ENCODE data around the gene CDH4.
A peak's percentile ranks its signal among the peaks of the same experiment; 100 is the strongest.

The CDH4 gene

DNA sequence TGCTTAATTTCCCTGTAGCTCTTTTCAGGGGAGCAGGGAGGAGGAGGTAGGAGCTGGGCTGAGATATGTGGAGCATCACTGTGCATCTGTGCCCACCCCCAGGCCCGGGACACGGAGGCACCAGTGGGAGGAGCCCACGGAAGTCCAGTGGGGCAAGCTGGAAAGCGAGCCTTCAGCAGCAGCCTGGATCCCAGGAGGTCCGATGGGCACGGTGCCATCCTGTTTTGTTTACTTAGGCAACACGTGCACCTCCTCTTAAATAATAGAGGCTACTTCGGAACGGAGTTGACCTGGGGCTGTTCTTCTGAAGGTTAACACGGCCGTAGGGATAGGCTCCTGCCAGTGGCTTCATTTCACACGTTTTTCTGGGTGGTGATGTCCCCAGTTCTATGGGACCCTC is 51.6 kb downstream of the CDH4 start:
- DNase-seq = no peak

DNA sequence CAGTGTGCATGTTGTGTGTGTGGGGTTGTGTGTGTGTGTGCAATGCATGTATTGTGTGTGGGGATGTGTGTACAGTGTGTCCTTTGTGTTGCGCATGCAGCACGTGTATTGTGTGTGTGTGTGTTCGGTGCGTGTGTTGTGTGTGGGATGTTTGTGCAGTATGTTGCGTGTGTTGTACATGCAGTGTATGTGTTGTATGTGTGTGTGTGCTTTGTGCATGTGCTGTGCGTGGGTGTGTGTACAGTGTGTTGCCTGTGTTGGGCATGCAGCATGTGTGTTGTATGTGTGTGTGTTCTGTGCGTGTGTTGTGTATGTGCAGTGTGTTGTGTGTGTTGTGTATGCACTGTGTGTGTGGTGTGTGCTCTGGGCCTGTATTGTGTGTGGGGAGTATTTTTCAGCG is 52.7 kb downstream of the CDH4 start:
- no peak for DNase-seq

DNA sequence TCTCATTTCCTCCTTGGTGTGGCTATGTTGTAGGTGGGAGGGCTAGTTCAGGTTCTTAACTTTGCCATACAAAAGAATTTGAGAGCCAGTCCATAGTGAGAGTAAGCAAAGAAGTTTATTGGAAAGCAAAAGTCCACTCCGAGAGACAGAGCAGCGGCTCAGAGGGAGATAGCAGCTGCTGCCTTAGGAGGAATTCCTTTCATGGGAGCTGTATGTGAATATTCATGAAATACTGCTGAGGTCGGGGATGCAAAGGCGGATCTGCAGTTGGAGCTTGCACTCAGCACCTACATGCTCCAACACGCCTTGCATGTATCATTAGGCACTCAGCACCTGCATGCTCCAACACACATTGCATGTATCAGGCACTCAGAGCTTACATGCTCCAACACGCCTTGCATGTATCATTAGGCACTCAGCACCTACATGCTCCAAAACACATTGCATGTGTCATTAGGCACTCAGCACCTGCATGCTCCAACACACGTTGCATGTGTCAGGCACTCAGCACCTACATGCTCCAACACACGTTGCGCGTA is 54.9 kb downstream of the CDH4 start:
- no peak for DNase-seq

DNA sequence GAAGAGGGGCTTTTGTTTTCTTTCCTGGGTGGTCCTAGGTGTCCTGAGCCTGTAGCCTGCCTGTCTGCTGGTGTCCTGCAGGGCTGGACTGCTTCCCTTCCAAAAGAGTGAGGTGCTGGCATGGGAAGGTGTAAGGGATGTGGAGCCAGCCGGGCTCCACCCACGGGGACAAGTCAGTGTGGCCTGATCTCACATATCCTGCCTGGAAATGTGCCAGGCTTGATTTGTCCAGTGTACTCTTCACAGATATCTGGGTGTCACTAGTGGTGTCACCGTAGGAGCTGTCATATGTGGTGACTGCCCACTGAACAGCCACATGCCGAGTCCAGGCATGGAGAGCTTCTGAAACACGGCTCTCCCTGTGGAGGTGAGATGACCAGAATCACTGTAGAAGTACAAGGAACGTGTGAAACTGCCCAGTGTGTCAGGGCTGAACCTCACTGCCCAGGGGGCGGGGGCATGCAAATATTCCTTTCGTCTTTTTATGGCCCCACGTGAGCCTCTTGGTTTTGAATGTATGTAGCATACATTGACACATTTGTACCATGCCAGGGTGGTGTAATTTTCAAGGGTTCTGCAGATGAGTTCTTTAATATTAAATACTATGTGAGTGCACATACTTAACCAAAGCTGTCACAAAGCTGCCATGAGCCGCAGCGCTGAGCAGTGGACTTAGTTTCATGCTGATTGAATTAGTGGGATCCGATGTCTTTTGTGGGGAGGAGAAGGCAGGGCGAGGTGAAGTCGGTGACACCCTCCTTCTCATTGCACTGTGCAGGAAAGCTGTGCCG is 55.8 kb downstream of the CDH4 start:
- no peak for DNase-seq

DNA sequence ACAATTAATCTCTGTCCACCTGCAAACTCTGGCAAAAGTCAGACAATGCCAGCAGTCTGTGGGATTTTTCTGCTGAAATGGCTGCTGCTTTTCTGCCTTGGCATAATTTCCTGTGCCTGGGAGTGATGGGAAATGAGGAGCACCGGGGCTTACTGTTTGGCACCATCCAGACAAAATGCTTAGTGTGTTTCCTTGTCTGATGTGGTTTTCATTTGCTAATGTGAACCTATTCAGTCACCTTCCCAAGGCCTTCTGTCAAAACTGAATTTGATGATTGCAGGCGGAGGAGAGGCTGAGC is 56.4 kb downstream of the CDH4 start:
- DNase-seq = no peak

DNA sequence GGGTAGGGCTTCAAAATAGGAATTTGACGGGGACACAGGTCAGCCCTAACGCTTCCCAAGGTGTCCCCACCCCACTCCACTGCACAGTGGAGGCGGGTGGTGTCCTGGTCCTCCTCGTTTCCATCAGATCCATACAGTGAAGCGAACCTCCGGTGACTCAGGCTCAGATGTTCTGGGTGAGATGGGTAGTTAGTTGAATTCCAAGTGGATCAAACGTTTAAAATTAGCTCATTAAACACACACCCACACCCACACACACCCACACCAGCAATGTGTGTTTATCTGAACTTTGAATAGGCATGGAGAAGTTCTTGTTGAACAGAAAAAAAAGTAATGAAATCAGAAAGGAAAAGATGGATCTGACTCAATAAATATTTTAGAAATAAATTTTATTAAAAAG is 58.9 kb downstream of the CDH4 start:
- DNase-seq = no peak

DNA sequence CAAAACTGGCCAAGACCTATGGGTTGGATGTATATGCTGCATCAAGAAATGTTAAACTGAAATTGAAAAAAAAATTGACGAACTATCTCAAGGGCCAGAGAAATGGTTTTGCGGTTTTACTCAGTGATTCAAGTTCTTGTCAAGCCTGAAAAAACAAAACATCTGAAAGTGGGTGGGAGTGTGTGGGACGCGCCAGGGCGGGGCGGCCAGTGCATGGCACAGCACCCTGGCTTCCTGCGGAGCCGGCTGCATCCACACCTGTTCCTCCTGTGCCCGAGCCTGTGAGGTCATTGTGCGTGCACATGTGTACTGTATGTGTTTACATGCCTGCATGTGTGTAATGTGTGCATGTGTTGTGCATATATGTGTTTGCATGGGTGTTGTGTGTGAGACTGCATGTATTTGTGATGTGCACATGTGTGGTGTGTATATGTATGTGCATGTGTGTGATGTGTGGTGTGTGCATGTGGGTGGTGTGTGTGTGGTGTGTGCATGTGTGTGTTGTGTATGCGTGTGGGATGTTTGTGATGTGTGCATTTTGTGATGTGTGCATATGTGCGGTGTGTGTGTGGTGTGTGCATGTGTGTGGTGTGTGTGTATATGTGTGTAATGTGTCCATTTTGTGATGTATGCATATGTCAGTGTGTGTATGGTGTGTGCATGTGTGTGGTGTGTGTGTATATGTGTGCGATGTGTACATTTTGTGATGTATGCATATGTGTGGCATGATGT is 59.8 kb downstream of the CDH4 start:
- no peak for DNase-seq

DNA sequence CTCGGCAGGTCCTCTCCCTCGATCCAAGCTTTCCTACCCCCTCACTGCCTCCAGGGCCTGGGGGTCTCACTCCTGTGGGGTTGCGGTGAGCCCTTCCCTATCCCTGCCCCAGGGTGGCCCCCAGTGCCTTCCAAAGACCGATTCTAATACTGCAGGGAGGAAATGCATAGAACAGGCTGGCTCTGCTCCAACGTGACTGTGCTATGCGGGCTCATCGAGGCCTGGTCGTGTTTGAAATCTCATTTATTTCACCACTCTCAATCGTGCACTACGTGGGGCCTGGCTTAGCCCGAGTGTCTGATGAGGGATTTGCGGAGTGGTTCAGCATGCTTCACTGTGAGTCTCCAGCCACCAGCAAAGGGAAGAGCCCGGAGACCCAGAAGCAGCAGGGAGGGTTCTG is 60.9 kb downstream of the CDH4 start:
- no peak for DNase-seq

DNA sequence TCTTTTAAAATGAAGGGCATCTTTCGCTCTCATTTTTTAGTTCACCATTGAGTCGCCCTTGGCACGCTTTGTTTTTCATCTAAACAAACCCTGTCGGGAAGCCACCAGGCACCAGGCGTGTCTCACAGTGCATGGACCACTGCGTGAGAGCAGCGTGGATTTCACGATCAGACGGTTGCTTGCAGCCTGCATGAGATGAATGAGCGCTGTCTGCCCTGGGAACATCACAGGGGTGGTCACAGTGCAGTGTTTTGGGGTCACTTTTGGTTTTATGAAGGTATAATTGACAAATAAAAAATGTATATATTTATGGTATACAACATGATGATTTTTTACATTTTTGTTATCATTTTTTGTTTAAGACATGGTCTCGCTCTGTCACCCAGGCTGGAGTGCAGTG is 61.3 kb downstream of the CDH4 start:
- no peak for DNase-seq

DNA sequence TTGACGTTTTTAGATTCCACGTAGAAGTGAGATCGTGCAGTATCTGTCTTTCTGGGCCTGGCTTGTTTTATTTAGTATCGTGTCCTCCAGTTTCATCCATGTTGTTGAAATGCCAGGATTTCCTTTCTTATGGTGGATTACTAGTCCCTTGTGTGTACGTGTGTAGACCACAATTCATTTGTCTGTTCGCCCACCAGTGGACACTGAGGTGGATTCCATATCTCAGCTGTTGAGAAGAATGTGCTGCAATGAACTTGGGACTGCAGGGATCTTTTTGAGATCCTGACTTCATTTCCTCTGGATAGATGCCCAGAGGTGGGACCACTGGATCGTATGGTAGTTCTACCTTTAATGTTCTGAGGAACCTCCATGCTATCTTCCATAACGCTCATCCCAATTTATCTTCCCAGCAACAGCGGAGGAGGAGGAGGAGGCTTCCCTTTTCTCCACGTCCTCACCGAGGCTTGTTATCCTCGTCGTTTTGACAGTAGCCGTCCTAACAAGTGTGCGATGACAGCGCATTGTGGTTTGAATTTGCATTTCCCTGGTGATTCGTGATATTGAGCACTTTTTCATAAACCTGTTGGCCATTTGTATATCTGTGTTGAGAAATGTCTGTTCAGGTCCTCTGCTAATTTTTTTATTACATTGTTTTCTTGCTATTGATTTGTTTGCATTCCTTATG is 62.4 kb downstream of the CDH4 start:
- no peak for DNase-seq

DNA sequence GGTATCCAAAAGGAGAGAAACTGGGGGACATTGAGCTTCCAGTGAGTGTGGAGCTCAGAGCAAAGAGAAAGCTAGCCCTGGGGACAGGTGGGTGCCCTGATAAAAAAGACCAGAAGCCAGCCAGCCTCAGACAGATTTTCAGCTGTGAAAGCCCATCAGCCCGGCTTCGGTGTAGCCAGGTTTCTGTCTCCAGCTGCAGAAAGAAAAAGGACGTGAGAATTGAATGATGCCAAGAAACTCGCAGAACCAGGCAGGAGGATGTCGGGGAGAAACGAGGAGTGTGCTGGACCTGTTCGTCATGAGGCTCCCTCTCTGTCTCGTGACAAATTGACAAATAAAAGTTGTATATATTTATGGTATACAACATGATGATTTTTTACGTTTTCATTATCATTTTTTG is 63.3 kb downstream of the CDH4 start:
- no peak for DNase-seq

DNA sequence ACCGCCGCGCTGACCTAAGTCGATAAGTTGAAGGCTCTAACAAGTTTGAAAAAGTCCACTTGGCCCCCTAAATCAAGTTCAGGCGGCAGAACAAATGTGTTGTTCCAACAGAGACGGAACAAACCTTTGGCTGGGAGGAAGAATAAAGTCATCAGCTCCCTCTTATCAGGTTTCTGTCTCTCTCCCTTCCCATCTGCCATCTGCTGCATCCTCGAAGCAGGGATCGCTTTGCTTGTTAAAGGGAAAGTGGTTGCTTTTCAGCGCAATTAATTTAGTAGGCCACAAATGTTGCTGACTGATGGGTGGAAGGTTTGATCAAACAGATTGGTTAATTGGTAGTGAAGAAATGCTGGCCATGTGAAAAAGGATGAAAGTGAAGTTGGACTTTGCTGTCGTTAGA is 64.3 kb downstream of the CDH4 start:
- DNase-seq = no peak

DNA sequence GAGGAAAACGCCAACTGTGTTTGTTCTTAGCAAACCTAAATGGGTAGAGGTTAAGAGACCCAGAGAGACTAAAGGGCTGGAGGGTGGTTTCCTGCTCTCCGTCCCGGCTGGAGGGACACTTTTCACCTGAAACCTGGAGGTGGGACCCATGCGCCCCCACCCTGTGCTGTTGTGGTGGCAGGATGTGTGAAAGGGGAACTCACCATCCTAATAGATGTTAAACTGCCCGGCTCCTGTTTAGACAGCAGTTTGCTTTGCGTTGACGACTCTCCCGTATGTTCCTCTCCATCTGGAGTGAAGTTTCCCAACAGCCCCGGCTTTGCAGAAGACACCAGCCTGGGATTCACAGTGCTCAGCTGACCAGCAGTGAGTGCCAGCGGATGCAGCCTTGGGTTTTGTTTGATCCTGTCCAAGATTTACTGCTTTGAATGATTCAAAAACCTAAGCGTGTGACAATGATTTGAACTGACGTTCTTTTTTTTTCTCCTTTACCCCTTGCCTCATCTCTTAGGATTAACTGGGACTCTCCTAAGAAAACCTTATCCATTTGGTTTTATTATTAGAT is 66.0 kb downstream of the CDH4 start:
- no peak for DNase-seq

DNA sequence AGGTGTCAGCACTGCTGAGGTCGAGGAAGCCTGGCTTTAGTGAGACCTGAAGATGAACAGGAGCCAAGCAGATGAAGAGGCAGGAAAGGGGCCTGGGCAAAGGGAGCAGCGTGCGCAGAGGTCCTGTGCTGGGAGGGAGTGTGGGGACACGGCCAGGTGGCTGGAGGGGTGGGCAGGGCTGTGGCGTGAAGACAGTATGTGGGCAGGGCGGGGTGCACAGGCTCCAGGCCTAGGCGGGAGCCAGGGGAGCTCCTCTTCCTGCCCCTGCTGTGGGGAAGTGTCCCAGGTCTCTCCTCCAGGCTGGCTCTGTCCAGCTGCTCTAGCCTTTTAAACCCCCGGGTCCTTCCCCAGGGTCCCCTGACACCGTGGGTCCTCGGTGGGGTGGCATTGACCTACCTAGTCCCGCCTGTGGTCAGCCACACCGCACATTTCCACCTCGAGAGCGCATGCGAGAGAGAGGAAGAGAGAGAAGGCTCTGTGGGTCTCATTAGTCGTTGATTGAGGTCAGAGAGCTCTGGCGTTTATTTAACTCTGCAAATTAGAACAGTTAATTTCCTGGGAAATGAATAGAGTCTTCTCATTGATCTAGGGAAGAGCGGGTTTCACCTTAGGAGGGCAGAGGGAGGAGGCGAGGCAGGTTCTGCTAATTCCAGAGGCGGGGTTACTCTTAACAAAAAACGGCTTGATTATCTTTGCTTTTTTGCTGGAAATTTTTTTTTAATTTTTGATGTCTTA is 68.8 kb downstream of the CDH4 start:
- no peak for DNase-seq

DNA sequence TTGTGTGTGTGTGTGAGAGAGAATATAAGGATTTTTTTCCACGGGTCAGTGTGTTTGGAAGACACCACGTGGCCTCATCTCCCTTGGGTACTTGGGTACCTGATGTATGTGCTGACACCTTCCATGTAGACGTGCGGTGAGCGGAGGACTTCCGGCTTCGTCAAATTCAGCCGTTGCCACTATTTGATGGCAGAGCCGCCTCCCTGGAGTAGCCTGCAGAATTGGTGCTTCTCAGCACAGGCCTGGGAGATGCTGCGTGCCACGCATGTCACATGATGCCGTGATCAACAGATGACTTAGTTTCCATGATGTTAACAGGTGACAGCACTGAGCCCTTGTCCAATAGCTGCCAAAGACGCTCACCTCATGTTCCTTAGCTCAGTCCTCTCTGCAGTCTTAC is 69.4 kb downstream of the CDH4 start:
- no peak for DNase-seq

DNA sequence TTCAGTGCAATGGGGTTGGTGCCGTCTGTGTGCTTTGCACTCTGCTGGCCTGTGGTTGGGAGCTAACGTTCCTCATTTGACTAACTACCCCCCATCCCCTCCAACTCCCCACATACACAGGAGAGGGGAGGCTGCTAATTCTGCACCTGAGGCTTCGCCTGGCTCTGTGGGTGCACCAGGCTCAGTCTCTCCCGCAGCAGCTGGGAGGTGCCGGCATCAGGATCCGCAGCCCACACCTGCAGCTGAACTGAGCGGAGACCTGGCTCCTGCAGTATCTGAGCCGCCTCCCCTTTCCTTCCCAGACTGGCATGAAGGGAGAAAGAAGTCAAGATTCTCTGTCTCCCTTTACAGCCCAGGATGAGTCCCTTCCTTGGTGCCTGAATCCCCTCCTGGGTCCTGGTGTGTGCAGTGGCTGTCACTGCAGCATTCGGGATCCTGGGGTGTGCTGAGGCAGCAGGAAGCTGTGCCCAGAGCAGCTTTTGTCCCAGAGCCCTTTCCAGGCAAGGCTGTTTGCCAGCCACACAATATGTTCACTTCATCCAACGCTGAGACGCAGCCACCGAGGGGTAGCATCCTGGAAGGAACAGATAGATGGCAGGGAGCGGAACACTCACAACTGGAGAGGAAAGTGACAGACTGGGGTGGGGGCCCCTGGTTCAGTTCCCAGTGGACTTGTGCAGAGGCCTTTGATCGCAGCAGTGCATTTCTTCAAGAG is 70.2 kb downstream of the CDH4 start:
- DNase-seq = no peak

DNA sequence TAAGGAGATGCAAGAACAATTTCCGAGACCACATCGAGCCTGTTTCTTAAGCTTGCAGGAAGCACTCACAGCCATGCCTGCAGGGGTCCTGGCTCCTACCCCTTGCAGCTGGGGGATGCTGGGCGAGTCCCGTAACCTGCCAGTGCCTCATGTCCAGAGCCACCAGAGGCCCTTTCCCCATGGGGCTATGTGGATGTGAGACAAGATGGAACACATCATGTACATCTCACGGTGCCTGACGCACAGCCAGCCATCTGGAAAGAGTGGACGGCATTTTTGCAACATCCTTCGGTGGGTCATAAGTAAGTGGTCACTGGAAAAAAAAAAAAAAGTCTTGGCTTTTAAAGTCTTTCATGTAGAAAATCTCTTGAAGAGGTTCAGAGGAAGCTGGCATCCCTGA is 72.8 kb downstream of the CDH4 start:
- no peak for DNase-seq

DNA sequence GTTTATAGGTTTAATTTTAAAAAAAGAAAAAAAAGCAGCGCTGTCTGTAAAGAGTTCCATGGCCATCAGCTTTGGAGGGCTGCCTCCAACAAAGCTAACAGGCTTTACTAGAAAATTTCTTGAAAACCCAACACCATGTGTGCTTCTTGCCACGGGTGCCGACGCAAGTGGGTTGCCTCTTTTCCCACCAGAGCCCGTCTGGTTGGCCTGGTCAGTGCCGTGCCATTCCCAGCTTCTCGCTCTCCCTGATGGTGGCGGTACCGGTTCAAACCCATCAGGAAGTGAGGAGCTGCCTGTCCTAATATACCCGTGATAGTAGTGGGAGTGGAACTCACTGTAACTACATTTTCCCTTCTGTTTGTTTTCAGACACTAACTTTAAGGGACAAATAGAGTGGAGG is 73.7 kb downstream of the CDH4 start:
- DNase-seq = no peak

DNA sequence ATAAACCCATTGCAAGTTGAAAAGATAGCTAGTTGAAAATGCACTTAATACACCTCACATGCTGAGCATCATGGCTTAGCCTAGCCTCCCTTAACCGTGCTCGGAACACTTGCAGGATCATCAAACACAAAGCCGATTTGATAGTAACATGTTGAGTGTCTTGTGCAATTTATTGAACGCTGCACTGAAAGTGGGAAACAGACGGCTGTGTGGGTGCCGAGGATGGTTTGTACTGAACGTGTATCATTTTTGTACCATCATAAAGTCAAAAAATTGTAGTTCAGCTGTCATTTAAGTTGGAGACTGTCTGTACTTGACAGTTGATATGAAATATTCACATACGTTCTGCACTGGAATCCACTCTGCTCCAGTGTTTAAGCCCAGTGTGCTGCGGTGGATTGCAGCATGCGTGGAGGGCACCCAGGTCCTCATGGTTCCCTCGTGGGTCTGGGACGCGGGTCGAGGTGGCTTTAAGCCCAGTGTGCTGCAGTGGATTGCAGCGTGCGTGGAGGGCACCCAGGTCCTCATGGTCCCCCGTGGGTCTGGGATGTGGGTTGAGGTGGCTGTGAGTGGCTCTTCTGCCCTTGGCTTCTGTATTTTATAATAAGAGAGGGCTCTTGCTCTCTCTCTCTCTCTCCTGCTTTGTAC is 77.0 kb downstream of the CDH4 start:
- no peak for DNase-seq

DNA sequence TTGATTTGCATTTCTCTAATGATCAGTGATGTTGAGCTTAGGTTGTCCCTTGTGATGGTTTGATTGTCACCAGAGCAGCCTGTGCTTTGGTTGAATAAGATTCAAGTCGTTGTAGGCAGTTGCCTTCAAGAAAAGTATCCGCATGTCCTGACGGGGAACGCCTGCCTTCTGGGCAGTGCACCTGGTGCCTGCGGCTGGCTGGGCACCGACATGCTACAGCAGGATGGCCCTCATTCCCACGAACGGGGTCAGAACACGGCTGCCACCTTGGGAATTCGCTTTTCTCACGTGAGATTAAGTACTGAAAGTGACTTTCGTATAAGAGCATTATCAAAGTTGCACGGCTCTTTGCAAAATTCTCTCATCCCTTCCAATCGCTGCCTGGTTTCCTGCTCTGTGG is 78.4 kb downstream of the CDH4 start:
- DNase-seq = no peak

DNA sequence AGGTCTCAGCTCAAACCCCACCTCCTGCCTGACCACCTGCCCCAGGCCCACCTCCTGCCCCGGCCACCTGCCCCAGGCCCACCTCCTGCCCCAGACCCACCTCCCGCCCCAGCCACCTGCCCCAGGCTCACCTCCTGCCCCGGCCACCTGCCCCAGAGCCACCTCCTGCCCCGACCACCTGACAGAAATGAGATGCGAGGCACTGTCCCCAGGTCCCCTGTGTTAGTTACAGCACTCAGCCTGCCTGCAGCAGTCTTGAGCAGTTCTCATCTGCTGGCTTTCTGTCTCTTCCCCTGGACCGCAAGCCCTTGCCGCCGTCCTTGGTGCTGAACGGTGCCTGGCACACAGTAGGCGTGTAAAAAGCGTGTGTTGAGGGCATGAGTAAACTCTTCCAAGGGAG is 79.5 kb downstream of the CDH4 start:
- DNase-seq = peak; percentile 77

All from islet precursor cell (in vitro differentiated cells).